Neuronal stem cell (in vitro differentiated cells): ENCODE measurements around the gene HNRNPR.
"Not testable (repeated sequence)": the region's sequence is repeated elsewhere in the genome, so short reads cannot be mapped to it uniquely, and the experiment has no call there.

Source experiments
- DNase-seq: peaks from one replicate; pipeline ENCODE4 v3.0.0-alpha.2; 2013; ENCODE audit warnings: low spot score
- H2AFZ ChIP-seq: one replicate; pipeline ENCODE4 v1.6.1; 2013; ENCODE audit warnings: mild to moderate bottlenecking, low read length, inconsistent platforms
- H2AK5ac ChIP-seq: 2 replicates; pipeline ENCODE4 v1.6.1; 2013; ENCODE audit warnings: low read depth, mild to moderate bottlenecking, inconsistent platforms, low read length, moderate library complexity, mixed read lengths
- H2BK120ac ChIP-seq: 2 replicates; pipeline ENCODE4 v1.6.1; 2013; ENCODE audit warnings: low read depth, mild to moderate bottlenecking, inconsistent platforms, low read length, moderate library complexity, mixed read lengths
- H2BK12ac ChIP-seq: one replicate; pipeline ENCODE4 v1.6.1; 2013; ENCODE audit warnings: low read length, inconsistent platforms
- H2BK15ac ChIP-seq: 2 replicates; pipeline ENCODE4 v1.6.1; 2013; ENCODE audit warnings: mild to moderate bottlenecking, low read length, inconsistent platforms, mixed read lengths
- H2BK5ac ChIP-seq: one replicate; pipeline ENCODE4 v1.6.1; 2013; ENCODE audit warnings: inconsistent platforms, mild to moderate bottlenecking, low read length, moderate library complexity
- H3K14ac ChIP-seq: one replicate; pipeline ENCODE4 v1.6.1; 2013; ENCODE audit warnings: low read length, inconsistent platforms
- H3K18ac ChIP-seq: 2 replicates; pipeline ENCODE4 v1.6.1; 2013; ENCODE audit warnings: low read length, inconsistent platforms
- H3K23ac ChIP-seq: 2 replicates; pipeline ENCODE4 v1.6.1; 2013; ENCODE audit warnings: low read depth, mild to moderate bottlenecking, mixed read lengths, low read length, inconsistent platforms; ENCODE audit not compliant: poor library complexity
- H3K27ac ChIP-seq: replicated peaks from 3 replicates; pipeline ENCODE4 v1.5.1; 2013; ENCODE audit warnings: low read length, inconsistent platforms
- H3K27me3 ChIP-seq, 3 experiments: 2 replicates each; pipeline ENCODE4 v1.6.1; 2013; ENCODE audit warnings: low read length in 3 of 3, mild to moderate bottlenecking in 2 of 3, inconsistent platforms in 1 of 3, low read depth in 1 of 3, mixed read lengths in 1 of 3, moderate library complexity in 1 of 3; ENCODE audit not compliant: control insufficient read depth in 3 of 3, insufficient read depth in 3 of 3
- H3K36me3 ChIP-seq, 2 donors: replicated peaks in 1 of 2; 2 replicates each; pipeline ENCODE4 v1.6.1; 2013; ENCODE audit warnings: low read length in 2 of 2; ENCODE audit not compliant: control insufficient read depth in 2 of 2, insufficient read depth in 2 of 2
- H3K4ac ChIP-seq: 2 replicates; pipeline ENCODE4 v1.6.1; 2013; ENCODE audit warnings: inconsistent platforms, mild to moderate bottlenecking, low read length, moderate library complexity
- H3K4me1 ChIP-seq, 2 donors: 1 replicate in 1 of 2; 2 replicates in 1 of 2; pipeline ENCODE4 v1.6.1; 2013; ENCODE audit warnings: low read length in 2 of 2, low read depth in 1 of 2; ENCODE audit not compliant: control insufficient read depth in 2 of 2, insufficient read depth in 1 of 2
- H3K4me2 ChIP-seq: one replicate; pipeline ENCODE4 v1.6.1; 2013; ENCODE audit warnings: mild to moderate bottlenecking, low read length, inconsistent platforms; ENCODE audit not compliant: insufficient read depth, poor library complexity, severe bottlenecking
- H3K4me3 ChIP-seq, 2 donors: 2 replicates each; pipeline ENCODE4 v1.5.1; 2013; ENCODE audit warnings: low read length in 2 of 2, mild to moderate bottlenecking in 2 of 2, inconsistent platforms in 1 of 2, moderate library complexity in 1 of 2
- H3K79me1 ChIP-seq: one replicate; pipeline ENCODE4 v1.6.1; 2013; ENCODE audit warnings: low read depth, mild to moderate bottlenecking, inconsistent platforms, low read length, moderate library complexity
- H3K9ac ChIP-seq: one replicate; pipeline ENCODE4 v1.6.1; 2013; ENCODE audit warnings: mild to moderate bottlenecking, low read depth, low read length, inconsistent platforms; ENCODE audit not compliant: poor library complexity
- H3K9me3 ChIP-seq, 2 donors: replicated peaks in 1 of 2; 2 replicates each; pipeline versions ENCODE3 to v1.6.1; 2013; ENCODE audit warnings: low read length in 2 of 2, mild to moderate bottlenecking in 2 of 2, inconsistent platforms in 1 of 2, low read depth in 1 of 2, mixed read lengths in 1 of 2, moderate library complexity in 1 of 2; ENCODE audit not compliant: control insufficient read depth in 2 of 2, insufficient read depth in 1 of 2
- H4K8ac ChIP-seq: one replicate; pipeline ENCODE4 v1.6.1; 2013; ENCODE audit warnings: low read depth, mild to moderate bottlenecking, inconsistent platforms, low read length, moderate library complexity
- H4K91ac ChIP-seq: one replicate; pipeline ENCODE4 v1.6.1; 2013; ENCODE audit warnings: low read length, low read depth, mild to moderate bottlenecking, inconsistent platforms; ENCODE audit not compliant: poor library complexity
- WGBS, 2 donors: extraction: QIAGEN DNeasy Blood & Tissue Kit; methylation state at CpG; one replicate each; pipeline ENCODE4 v1.1.7; 2013; ENCODE audit warnings: missing lambda C conversion rate in 2 of 2, mixed read lengths in 1 of 2; ENCODE audit not compliant: insufficient read length in 2 of 2, insufficient replicate concordance in 1 of 2; ENCODE audit errors: extremely low coverage in 2 of 2; 5-methylcytosine and 5-hydroxymethylcytosine counted together

HNRNPR gene

DNA sequence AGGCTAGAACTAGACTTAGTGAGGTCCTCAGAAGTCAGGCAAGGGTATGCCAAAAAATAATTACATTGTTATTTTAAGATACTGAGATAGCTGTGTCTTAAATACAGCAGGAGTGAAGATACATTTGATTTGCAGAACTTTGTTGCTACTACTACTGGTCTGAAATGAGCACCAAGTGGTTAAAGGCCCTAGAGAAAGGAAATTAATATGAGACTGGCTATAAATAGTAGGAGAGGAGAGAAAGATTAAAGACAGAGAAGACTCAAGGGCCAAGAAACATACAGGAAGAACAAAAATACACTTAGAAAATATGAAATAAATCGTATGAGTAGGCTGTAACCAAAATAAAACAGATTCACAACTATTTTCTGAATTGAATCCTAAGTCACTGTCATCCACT, 21.3 kb downstream of the HNRNPR start:
- Histone ChIP-seq H4K8ac (no peak overlapping the region), H4K91ac (no peak overlapping the region)

DNA sequence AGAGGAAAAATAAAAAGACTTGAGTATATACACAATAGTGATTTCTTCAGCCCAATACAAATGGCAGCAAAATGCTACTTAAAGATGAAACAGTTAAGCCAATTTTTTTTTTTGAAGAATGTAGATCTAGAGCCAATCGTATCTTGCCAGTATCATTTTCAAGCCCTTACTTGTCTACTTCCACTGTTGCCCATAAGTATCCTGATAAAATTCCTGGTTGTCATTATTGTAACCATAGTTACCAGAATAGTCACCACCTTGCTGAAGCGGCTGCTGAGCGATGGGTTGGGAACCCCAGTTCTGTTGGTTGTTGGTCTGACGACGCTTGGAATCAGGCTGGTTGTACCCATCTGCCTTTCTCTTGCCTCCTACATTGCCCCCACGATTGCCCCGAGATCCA, 33.8 kb downstream of the HNRNPR start:
- not testable (repeated sequence) for H2AK5ac ChIP-seq, H3K4me1 ChIP-seq, H2BK15ac ChIP-seq, H3K9ac ChIP-seq, H3K4me3 ChIP-seq, H3K4ac ChIP-seq, H2BK5ac ChIP-seq, H3K18ac ChIP-seq, H3K14ac ChIP-seq, H2AFZ ChIP-seq, H4K8ac ChIP-seq, H3K27ac ChIP-seq, H2BK120ac ChIP-seq, H2BK12ac ChIP-seq, H3K9me3 ChIP-seq, H4K91ac ChIP-seq, DNase-seq, H3K27me3 ChIP-seq, H3K4me2 ChIP-seq, H3K23ac ChIP-seq, H3K79me1 ChIP-seq
- peaks cover 8 to 99% of the 10 kb centered on the region in 2 donors for H3K36me3 ChIP-seq
- no CpG with 5 or more reads among the region's 7 CpGs for WGBS, 2 donors

More for the DNA sequence above, 21.3 kb downstream of the HNRNPR start:
- Histone ChIP-seq H3K27ac (no peak overlapping the region), H2BK12ac (no peak overlapping the region), H3K4me3 (no peak overlapping the region), H3K18ac (no peak overlapping the region), H2AFZ (no peak overlapping the region), H3K14ac (no peak overlapping the region), H3K23ac (no peak overlapping the region), H3K79me1 (no peaks in the 10 kb centered on the region), H3K9me3 (peaks cover 0 to 4% of the 10 kb centered on the region in 2 donors), H3K4me1 (no peaks in the 10 kb centered on the region), H2BK120ac (no peak overlapping the region), H3K27me3 (no peaks in the 10 kb centered on the region), H2BK5ac (no peak overlapping the region), H2BK15ac (no peak overlapping the region), H3K9ac (no peak overlapping the region), H3K4me2 (no peak overlapping the region), H2AK5ac (no peak overlapping the region), H3K4ac (no peak overlapping the region), H3K36me3 (peaks cover 15 to 99% of the 10 kb centered on the region in 2 donors)
- no peak for DNase-seq
- WGBS, 2 donors = no CpG with 5 or more reads among the region's 1 CpG

DNA sequence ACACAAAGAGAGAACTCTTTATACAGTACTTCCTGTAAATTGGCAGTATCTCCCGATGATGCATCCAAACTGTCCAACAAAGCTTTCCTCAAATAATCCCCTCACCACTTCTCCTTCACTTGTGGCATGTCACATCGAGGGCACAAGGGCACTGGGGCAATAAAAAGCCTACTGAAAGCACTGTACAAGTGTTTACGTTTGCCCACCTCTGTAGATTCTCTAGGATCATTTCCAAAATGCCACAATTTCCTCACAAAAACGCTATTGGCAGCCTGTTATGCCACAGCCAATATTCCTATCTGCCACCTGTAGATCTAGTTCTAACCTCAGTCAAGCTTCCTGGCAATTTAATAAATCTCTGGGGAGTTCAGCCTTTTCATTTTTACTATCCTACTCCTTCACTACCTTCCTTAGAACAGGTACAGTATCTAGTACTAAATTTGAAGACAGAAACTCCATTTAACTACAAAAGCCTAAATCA, 39.9 kb downstream of the HNRNPR start:
- Histone ChIP-seq H2BK15ac (no peak overlapping the region), H3K4me1 (no peaks in the 10 kb centered on the region), H3K23ac (no peak overlapping the region), H4K8ac (no peak overlapping the region), H2BK120ac (no peak overlapping the region), H3K9me3 (no peaks in the 10 kb centered on the region), H3K36me3 (peaks cover 9 to 98% of the 10 kb centered on the region in 2 donors), H3K27me3 (no peaks in the 10 kb centered on the region), H3K18ac (no peak overlapping the region), H3K4me2 (no peak overlapping the region), H2BK12ac (no peak overlapping the region), H3K4me3 (no peak overlapping the region), H2BK5ac (no peak overlapping the region), H2AFZ (no peak overlapping the region), H3K14ac (no peak overlapping the region), H3K79me1 (no peaks in the 10 kb centered on the region), H3K4ac (no peak overlapping the region), H4K91ac (no peak overlapping the region), H2AK5ac (no peak overlapping the region), H3K9ac (no peak overlapping the region), H3K27ac (no peak overlapping the region)
- WGBS, 2 donors = no CpG with 5 or more reads among the region's 4 CpGs
- no peak for DNase-seq

DNA sequence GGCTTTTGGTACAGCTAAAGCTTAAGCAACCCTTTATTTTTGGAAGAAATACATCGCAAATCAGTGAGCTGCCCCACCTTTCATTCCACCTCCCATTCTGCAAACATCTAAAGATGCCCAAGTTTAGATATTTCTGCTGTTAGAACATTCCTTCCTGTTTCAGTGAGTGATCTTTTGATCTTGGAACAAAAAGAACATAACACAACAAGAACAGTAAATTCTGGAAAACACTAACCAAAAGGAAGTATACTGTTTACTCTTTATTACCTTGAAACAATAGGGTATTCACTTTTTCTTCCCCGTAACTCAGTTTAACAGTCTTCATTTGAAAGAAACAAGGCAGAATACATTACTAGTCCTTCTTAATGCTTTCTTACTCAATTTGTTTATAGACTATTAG, 40.6 kb downstream of the HNRNPR start:
- no peak overlapping the region for H2BK120ac ChIP-seq
- no peaks in the 10 kb centered on the region for H3K4me1 ChIP-seq
- DNase-seq = no peak
- H3K4me2 ChIP-seq = no peak overlapping the region
- H2BK5ac ChIP-seq = no peak overlapping the region
- H2BK15ac ChIP-seq = no peak overlapping the region
- H2BK12ac ChIP-seq = no peak overlapping the region
- no peaks in the 10 kb centered on the region for H3K79me1 ChIP-seq
- H4K91ac ChIP-seq = no peak overlapping the region
- H3K27me3 ChIP-seq = no peaks in the 10 kb centered on the region
- H3K14ac ChIP-seq = no peak overlapping the region
- no peak overlapping the region for H3K9ac ChIP-seq
- WGBS, 2 donors = no CpG with 5 or more reads among the region's 2 CpGs
- H2AFZ ChIP-seq = no peak overlapping the region
- no peak overlapping the region for H3K23ac ChIP-seq
- H3K36me3 ChIP-seq = peaks cover 12 to 98% of the 10 kb centered on the region in 2 donors
- no peak overlapping the region for H3K4me3 ChIP-seq
- no peaks in the 10 kb centered on the region for H3K9me3 ChIP-seq
- no peak overlapping the region for H2AK5ac ChIP-seq
- no peak overlapping the region for H3K18ac ChIP-seq
- no peak overlapping the region for H3K4ac ChIP-seq
- no peak overlapping the region for H3K27ac ChIP-seq
- no peak overlapping the region for H4K8ac ChIP-seq
